H1 (cell line): ENCODE data around the gene CLPX. TPM values are rescaled to one million over a fixed set of nuclear protein-coding genes. Genes with fewer than 3 reads are reported as not detected.

Experiments used
- POLR2A ChIP-seq, 2 experiments: IDR thresholded peaks; 1 replicate in 1 of 2; 2 replicates in 1 of 2; pipeline ENCODE4 v1.6.1; 2011; ENCODE audit warnings: low read depth in 2 of 2, low read length in 2 of 2, mild to moderate bottlenecking in 2 of 2; ENCODE audit errors: control extremely low read depth in 1 of 2
- RNF2 ChIP-seq: fragments of 200-900, 300-1000 bp; sonication (generic); IDR thresholded peaks from 2 replicates; pipeline ENCODE4 v1.7.1; 2016; ENCODE audit warnings: borderline replicate concordance, low read depth, mild to moderate bottlenecking, antibody characterized with exemption, low read length; ENCODE audit not compliant: poor library complexity, severe bottlenecking; ENCODE audit errors: missing control alignments
- SIRT6 ChIP-seq: IDR thresholded peaks from one replicate; pipeline ENCODE4 v1.7.1; 2012; ENCODE audit warnings: low read length, inconsistent platforms
- SP2 ChIP-seq: IDR thresholded peaks from 2 replicates; pipeline ENCODE4 v1.6.1; 2012; ENCODE audit warnings: mild to moderate bottlenecking, low read length, inconsistent platforms
- polyA plus RNA-seq, 7 experiments: library from polyadenylated mRNA; depleted of rRNA in 3 of 7; stranded (reverse) in 5 of 7; unstranded in 2 of 7; fragments of >200 nt in 5 of 7; fragments of 200-250 nt in 2 of 7; gene quantifications; 1 replicate in 5 of 7; 2 replicates in 1 of 7; 4 replicates in 1 of 7; pipeline versions ENCODE4 v1.2.1 to v1.2.3, GENCODE V29; 2011 to 2013; ENCODE audit warnings: missing spikeins in 2 of 7, mixed read lengths in 2 of 7
- total RNA-seq: library from RNA; stranded (reverse); fragmentation: NEBNext Ultra II Directional; extraction: Animal tissue kit (Norgen Biotek cat#: 25700); gene quantifications from 2 replicates; pipeline ENCODE4 v1.2.1, GENCODE V29; 2021
- TF ChIP-seq, protein P1 (sequence below), 3 experiments: IDR thresholded peaks; 1 replicate in 2 of 3; 2 replicates in 1 of 3; pipeline versions ENCODE4 v1.5.1 to v1.6.1; 2011; ENCODE audit warnings: low read length in 3 of 3, mild to moderate bottlenecking in 3 of 3, inconsistent platforms in 2 of 3, low read depth in 1 of 3, moderate library complexity in 1 of 3; ENCODE audit not compliant: insufficient read depth in 1 of 3; ENCODE audit errors: control extremely low read depth in 1 of 3
- TF ChIP-seq, protein P2 (sequence below): IDR thresholded peaks from 2 replicates; pipeline ENCODE4 v1.6.1; 2011; ENCODE audit warnings: low read length, improper control_type of control experiment

Gene CLPX
- total and polyA plus RNA-seq, 2 of the 8 experiments (the other 6 are each of a cell fraction or from before 2014, with no cell fraction given): 10.5 to 53.6 TPM

DNA sequence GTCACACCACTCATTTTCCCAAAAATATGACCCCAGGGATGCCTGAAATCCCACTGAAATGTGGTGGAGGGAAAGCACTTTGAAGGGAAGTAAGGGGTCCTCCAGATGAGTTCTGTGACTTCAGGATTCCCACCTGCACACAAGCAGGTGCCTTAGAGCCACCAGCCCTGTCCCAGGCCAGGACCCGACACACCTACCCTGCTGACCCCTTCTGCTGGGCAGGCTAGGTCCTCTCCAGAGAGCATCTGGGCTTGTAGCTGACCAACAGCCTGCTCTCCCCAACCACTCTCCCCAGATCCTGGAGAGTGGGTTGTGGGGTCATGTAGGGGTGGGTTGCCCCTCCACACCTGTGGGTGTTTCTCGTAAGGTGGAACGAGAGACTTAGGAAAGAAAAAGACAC is 41.1 kb upstream of the CLPX start (continued):
- TF ChIP-seq, protein P1, sequence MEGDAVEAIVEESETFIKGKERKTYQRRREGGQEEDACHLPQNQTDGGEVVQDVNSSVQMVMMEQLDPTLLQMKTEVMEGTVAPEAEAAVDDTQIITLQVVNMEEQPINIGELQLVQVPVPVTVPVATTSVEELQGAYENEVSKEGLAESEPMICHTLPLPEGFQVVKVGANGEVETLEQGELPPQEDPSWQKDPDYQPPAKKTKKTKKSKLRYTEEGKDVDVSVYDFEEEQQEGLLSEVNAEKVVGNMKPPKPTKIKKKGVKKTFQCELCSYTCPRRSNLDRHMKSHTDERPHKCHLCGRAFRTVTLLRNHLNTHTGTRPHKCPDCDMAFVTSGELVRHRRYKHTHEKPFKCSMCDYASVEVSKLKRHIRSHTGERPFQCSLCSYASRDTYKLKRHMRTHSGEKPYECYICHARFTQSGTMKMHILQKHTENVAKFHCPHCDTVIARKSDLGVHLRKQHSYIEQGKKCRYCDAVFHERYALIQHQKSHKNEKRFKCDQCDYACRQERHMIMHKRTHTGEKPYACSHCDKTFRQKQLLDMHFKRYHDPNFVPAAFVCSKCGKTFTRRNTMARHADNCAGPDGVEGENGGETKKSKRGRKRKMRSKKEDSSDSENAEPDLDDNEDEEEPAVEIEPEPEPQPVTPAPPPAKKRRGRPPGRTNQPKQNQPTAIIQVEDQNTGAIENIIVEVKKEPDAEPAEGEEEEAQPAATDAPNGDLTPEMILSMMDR (IDR thresholded peaks at IDR 0.05; ENCODE audit: control extremely low read depth in 1 of 3, insufficient read depth in 1 of 3, low read depth in 1 of 3, low read length in 3 of 3): no peak
- TF ChIP-seq RNF2: no peak
- no peak for TF ChIP-seq SP2
- TF ChIP-seq SIRT6: no peak
- no peak for TF ChIP-seq POLR2A (IDR thresholded peaks at IDR 0.05; ENCODE audit: control extremely low read depth in 1 of 2, low read depth in 2 of 2, low read length in 2 of 2)
- TF ChIP-seq, protein P2, sequence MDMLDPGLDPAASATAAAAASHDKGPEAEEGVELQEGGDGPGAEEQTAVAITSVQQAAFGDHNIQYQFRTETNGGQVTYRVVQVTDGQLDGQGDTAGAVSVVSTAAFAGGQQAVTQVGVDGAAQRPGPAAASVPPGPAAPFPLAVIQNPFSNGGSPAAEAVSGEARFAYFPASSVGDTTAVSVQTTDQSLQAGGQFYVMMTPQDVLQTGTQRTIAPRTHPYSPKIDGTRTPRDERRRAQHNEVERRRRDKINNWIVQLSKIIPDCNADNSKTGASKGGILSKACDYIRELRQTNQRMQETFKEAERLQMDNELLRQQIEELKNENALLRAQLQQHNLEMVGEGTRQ: no peak
